Neural cell (in vitro differentiated cells): Measurements from ENCODE around the gene TXNDC2. TPM values are rescaled to one million over a fixed set of nuclear protein-coding genes. Genes with fewer than 3 reads are reported as not detected.
"Not testable (repeated sequence)": the region's sequence is repeated elsewhere in the genome, so short reads cannot be mapped to it uniquely, and the experiment has no call there.

Source experiments
- H2AFZ ChIP-seq: fragments of 200-600, 300-800 bp; sonication (generic), shearing (Covaris generic); 2 replicates; pipeline ENCODE4 v1.6.0; 2014; ENCODE audit warnings: low read depth, mild to moderate bottlenecking, antibody characterized with exemption, low read length, moderate library complexity
- H3F3A ChIP-seq: fragments of 200-600 bp; shearing (Covaris generic); 2 replicates; pipeline ENCODE4 v1.6.1; 2016; ENCODE audit warnings: mild to moderate bottlenecking, moderate library complexity, mixed read lengths, antibody characterized with exemption, low read length; ENCODE audit not compliant: insufficient read depth, poor library complexity, severe bottlenecking
- H3K27ac ChIP-seq: fragments of 200-600, 300-800 bp; sonication (generic), shearing (Covaris generic); 2 replicates; pipeline ENCODE4 v1.5.1; 2014; ENCODE audit warnings: mild to moderate bottlenecking, low read length, moderate library complexity
- H3K27me3 ChIP-seq: fragments of 300-800, 200-600 bp; sonication (generic), shearing (Covaris generic); 2 replicates; pipeline ENCODE4 v1.6.0; 2014; ENCODE audit warnings: mild to moderate bottlenecking, low read depth, low read length, moderate library complexity; ENCODE audit not compliant: insufficient read depth
- H3K36me3 ChIP-seq: fragments of 300-800, 200-600 bp; sonication (generic), shearing (Covaris generic); 2 replicates; pipeline ENCODE4 v1.5.1; 2014; ENCODE audit warnings: mild to moderate bottlenecking, antibody characterized with exemption, low read length, moderate library complexity; ENCODE audit not compliant: insufficient read depth
- H3K4me2 ChIP-seq: fragments of 300-800, 200-600 bp; sonication (generic), shearing (Covaris generic); 2 replicates; pipeline ENCODE4 v1.6.0; 2014; ENCODE audit warnings: mild to moderate bottlenecking, low read length
- H3K4me3 ChIP-seq: fragments of 300-800, 200-600 bp; sonication (generic), shearing (Covaris generic); 2 replicates; pipeline ENCODE4 v1.5.1; 2014; ENCODE audit warnings: mild to moderate bottlenecking, low read length, moderate library complexity
- H3K79me2 ChIP-seq: fragments of 200-600 bp; shearing (Covaris generic); replicated peaks from 2 replicates; pipeline ENCODE4 v1.6.0; 2014; ENCODE audit warnings: mild to moderate bottlenecking, low read length, moderate library complexity; ENCODE audit not compliant: insufficient read depth
- H3K9ac ChIP-seq: fragments of 300-800, 200-600 bp; sonication (generic), shearing (Covaris generic); 2 replicates; pipeline ENCODE4 v1.6.1; 2016; ENCODE audit warnings: mild to moderate bottlenecking, low read length, mixed read lengths
- H3K9me2 ChIP-seq: fragments of 200-600 bp; shearing (Covaris generic); 2 replicates; pipeline ENCODE4 v1.6.1; 2016; ENCODE audit warnings: mild to moderate bottlenecking, low read length, mixed read lengths; ENCODE audit not compliant: insufficient read depth
- H3K9me3 ChIP-seq: fragments of 200-600, 300-800 bp; sonication (generic), shearing (Covaris generic); 2 replicates; pipeline ENCODE4 v1.6.1; 2016; ENCODE audit warnings: mild to moderate bottlenecking, mixed run types, low read length, moderate library complexity, mixed read lengths
- H4K20me1 ChIP-seq: fragments of 200-600 bp; shearing (Covaris generic); 2 replicates; pipeline ENCODE4 v1.6.1; 2016; ENCODE audit warnings: mild to moderate bottlenecking, mixed run types; ENCODE audit not compliant: insufficient read depth
- EP300 ChIP-seq: fragments of 450-650 bp; conservative IDR thresholded peaks from 2 replicates; pipeline ENCODE4 v1.6.1; 2014; ENCODE audit warnings: antibody characterized with exemption, mild to moderate bottlenecking, moderate library complexity; ENCODE audit not compliant: poor library complexity, severe bottlenecking
- EZH2 ChIP-seq: fragments of 200-600, 300-800 bp; shearing (Covaris generic), sonication (generic); IDR thresholded peaks from 2 replicates; pipeline ENCODE4 v1.6.1; 2014; ENCODE audit warnings: antibody characterized with exemption, low read length, borderline replicate concordance, mild to moderate bottlenecking; ENCODE audit not compliant: insufficient read depth, poor library complexity, severe bottlenecking
- MXI1 ChIP-seq: fragments of 450-650 bp; conservative IDR thresholded peaks from 2 replicates; pipeline ENCODE4 v1.6.1; 2014; ENCODE audit warnings: antibody characterized with exemption, mild to moderate bottlenecking; ENCODE audit not compliant: poor library complexity, severe bottlenecking
- POLR2AphosphoS5 ChIP-seq: IDR thresholded peaks from 2 replicates; pipeline ENCODE4 v1.6.1; 2012
- RAD21 ChIP-seq: fragments of 450-650 bp; conservative IDR thresholded peaks from 2 replicates; pipeline ENCODE4 v1.6.1; 2014; ENCODE audit warnings: antibody characterized with exemption, mild to moderate bottlenecking, moderate library complexity
- SMC3 ChIP-seq: fragments of 450-650 bp; conservative IDR thresholded peaks from 2 replicates; pipeline ENCODE4 v1.6.1; 2014; ENCODE audit warnings: antibody characterized with exemption, mild to moderate bottlenecking, moderate library complexity; ENCODE audit not compliant: poor library complexity
- TAF1 ChIP-seq: IDR thresholded peaks from 2 replicates; pipeline ENCODE4 v1.6.1; 2012; ENCODE audit warnings: low read depth
- polyA plus RNA-seq: library from polyadenylated mRNA; depleted of rRNA; stranded (reverse); fragments of >200 nt; gene quantifications from 2 replicates; pipeline ENCODE4 v1.2.3, GENCODE V29; 2014
- TF ChIP-seq, protein P1 (sequence below): IDR thresholded peaks from 2 replicates; pipeline ENCODE4 v1.6.1; 2012; ENCODE audit warnings: borderline replicate concordance
- TF ChIP-seq, protein P2 (sequence below): fragments of 450-650 bp; IDR thresholded peaks from 2 replicates; pipeline ENCODE4 v1.5.1; 2014; ENCODE audit warnings: antibody characterized with exemption, mild to moderate bottlenecking, moderate library complexity; ENCODE audit not compliant: poor library complexity, severe bottlenecking

TXNDC2 gene
- polyA plus RNA-seq, 1 donor from 2014 or later: 0.41 TPM

DNA sequence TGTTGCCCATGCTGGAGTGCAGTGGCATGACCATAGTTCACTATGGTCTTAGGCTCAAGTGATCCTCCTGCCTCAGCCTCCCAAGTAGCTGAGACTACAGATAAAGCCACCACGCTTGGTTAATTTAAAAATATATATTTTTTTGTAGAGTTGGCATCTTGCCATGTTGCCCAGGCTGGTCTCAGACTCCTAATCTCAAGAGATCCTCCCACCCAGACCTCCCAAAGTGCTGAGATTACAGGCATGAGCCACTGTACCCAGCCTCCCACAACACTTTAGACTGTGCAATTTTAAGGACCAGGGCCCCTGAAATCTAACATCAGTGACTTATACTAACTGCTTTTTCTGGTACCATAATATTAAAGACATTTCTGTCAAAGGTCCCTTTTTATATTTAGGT, 5.2 kb downstream of the TXNDC2 start:
- H4K20me1 ChIP-seq: no peaks in the 10 kb centered on the region
- no peaks in the 10 kb centered on the region for H3K9me3 ChIP-seq
- no peak overlapping the region for H2AFZ ChIP-seq
- H3K79me2 ChIP-seq: no peaks in the 10 kb centered on the region
- no peaks in the 10 kb centered on the region for H3K9me2 ChIP-seq
- no peak overlapping the region for H3K9ac ChIP-seq
- no peaks in the 10 kb centered on the region for H3K36me3 ChIP-seq
- H3K27me3 ChIP-seq: no peaks in the 10 kb centered on the region
- no peaks in the 10 kb centered on the region for H3F3A ChIP-seq
- TF ChIP-seq SMC3 (no peak), RAD21 (no peak), EZH2 (no peak), EP300 (no peak), POLR2AphosphoS5 (no peak), MXI1 (no peak), TAF1 (no peak)
- TF ChIP-seq, protein P1, sequence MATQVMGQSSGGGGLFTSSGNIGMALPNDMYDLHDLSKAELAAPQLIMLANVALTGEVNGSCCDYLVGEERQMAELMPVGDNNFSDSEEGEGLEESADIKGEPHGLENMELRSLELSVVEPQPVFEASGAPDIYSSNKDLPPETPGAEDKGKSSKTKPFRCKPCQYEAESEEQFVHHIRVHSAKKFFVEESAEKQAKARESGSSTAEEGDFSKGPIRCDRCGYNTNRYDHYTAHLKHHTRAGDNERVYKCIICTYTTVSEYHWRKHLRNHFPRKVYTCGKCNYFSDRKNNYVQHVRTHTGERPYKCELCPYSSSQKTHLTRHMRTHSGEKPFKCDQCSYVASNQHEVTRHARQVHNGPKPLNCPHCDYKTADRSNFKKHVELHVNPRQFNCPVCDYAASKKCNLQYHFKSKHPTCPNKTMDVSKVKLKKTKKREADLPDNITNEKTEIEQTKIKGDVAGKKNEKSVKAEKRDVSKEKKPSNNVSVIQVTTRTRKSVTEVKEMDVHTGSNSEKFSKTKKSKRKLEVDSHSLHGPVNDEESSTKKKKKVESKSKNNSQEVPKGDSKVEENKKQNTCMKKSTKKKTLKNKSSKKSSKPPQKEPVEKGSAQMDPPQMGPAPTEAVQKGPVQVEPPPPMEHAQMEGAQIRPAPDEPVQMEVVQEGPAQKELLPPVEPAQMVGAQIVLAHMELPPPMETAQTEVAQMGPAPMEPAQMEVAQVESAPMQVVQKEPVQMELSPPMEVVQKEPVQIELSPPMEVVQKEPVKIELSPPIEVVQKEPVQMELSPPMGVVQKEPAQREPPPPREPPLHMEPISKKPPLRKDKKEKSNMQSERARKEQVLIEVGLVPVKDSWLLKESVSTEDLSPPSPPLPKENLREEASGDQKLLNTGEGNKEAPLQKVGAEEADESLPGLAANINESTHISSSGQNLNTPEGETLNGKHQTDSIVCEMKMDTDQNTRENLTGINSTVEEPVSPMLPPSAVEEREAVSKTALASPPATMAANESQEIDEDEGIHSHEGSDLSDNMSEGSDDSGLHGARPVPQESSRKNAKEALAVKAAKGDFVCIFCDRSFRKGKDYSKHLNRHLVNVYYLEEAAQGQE: no peak
- TF ChIP-seq, protein P2, sequence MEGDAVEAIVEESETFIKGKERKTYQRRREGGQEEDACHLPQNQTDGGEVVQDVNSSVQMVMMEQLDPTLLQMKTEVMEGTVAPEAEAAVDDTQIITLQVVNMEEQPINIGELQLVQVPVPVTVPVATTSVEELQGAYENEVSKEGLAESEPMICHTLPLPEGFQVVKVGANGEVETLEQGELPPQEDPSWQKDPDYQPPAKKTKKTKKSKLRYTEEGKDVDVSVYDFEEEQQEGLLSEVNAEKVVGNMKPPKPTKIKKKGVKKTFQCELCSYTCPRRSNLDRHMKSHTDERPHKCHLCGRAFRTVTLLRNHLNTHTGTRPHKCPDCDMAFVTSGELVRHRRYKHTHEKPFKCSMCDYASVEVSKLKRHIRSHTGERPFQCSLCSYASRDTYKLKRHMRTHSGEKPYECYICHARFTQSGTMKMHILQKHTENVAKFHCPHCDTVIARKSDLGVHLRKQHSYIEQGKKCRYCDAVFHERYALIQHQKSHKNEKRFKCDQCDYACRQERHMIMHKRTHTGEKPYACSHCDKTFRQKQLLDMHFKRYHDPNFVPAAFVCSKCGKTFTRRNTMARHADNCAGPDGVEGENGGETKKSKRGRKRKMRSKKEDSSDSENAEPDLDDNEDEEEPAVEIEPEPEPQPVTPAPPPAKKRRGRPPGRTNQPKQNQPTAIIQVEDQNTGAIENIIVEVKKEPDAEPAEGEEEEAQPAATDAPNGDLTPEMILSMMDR: no peak
- H3K4me3 ChIP-seq: no peak overlapping the region
- H3K27ac ChIP-seq: no peak overlapping the region
- no peak overlapping the region for H3K4me2 ChIP-seq

DNA sequence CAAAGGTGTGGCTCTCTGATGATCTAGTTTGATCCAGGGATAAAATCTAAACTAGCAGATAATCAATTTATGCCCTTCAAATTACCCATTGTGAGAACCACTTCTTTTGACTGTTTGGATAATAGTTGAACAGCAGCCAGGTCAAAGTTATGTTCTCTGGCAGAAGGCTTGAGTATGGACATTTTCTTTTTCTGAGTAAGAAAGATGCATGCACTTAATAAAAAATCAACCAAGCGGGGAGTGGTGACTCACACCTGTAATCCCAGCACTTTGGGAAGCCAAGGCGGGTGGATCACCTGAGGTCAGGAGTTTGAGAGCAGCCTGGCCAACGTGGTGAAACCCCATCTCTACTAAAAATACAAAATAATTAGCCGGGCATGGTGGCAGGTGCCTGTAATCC, 5.7 kb downstream of the TXNDC2 start:
- H3K9ac ChIP-seq, H3K4me2 ChIP-seq, H3K9me3 ChIP-seq, H3F3A ChIP-seq, H3K27ac ChIP-seq, H3K79me2 ChIP-seq, H2AFZ ChIP-seq, H3K9me2 ChIP-seq, H3K27me3 ChIP-seq, H4K20me1 ChIP-seq, H3K4me3 ChIP-seq, H3K36me3 ChIP-seq: not testable (repeated sequence)

DNA sequence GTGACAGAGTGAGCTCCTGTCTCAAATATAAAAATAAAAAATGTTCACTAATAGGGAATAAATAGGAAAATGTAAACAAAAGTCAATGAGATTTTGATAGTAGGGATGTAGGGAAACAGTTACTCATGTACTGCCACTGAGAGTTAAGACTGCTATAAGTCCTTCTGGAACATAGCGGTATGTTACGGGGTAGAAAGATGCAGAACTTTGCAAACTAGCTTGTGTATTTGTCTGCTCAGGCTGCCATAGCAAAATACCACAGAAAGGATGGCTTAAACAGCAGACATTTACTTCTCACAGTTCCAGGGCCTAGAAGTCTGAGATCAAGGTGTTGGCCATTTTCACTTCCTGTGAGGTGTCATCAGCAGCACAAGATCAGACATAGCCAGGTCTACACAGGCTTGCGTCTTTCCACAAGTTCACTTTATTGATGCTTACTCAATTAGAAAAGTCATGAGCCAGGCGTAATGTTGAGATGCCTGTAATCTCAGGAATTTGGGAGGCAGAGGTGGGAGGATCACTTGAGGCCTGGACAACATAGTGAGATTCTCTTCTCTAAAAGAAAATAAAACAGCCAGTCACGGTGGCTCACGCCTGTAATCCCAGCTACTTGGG, 8.8 kb downstream of the TXNDC2 start:
- no peaks in the 10 kb centered on the region for H4K20me1 ChIP-seq

More for the DNA sequence above, 8.8 kb downstream of the TXNDC2 start:
- no peak overlapping the region for H3K27ac ChIP-seq
- H3K27me3 ChIP-seq: no peaks in the 10 kb centered on the region
- no peaks in the 10 kb centered on the region for H3K9me2 ChIP-seq
- no peak overlapping the region for H3K4me2 ChIP-seq
- no peak overlapping the region for H2AFZ ChIP-seq
- TF ChIP-seq, protein P2: no peak
- no peak for TF ChIP-seq MXI1
- no peak for TF ChIP-seq TAF1
- TF ChIP-seq SMC3: no peak
- no peak for TF ChIP-seq EP300
- TF ChIP-seq EZH2: no peak
- no peak for TF ChIP-seq POLR2AphosphoS5
- no peak for TF ChIP-seq RAD21
- TF ChIP-seq, protein P1: no peak
- H3K36me3 ChIP-seq: no peaks in the 10 kb centered on the region
- H3F3A ChIP-seq: no peaks in the 10 kb centered on the region
- H3K4me3 ChIP-seq: no peak overlapping the region
- H3K9me3 ChIP-seq: no peaks in the 10 kb centered on the region
- H3K9ac ChIP-seq: no peak overlapping the region
- no peaks in the 10 kb centered on the region for H3K79me2 ChIP-seq
